ENCODE data around the gene CHST15. TPM values are rescaled to one million over a fixed set of nuclear protein-coding genes. Genes with fewer than 3 reads are reported as not detected.

Gene CHST15
- total and polyA plus RNA-seq, 2 of the 13 experiments (the other 11 are each of a cell fraction or from before 2014, with no cell fraction given), result 1.4 to 94.7 TPM

DNA sequence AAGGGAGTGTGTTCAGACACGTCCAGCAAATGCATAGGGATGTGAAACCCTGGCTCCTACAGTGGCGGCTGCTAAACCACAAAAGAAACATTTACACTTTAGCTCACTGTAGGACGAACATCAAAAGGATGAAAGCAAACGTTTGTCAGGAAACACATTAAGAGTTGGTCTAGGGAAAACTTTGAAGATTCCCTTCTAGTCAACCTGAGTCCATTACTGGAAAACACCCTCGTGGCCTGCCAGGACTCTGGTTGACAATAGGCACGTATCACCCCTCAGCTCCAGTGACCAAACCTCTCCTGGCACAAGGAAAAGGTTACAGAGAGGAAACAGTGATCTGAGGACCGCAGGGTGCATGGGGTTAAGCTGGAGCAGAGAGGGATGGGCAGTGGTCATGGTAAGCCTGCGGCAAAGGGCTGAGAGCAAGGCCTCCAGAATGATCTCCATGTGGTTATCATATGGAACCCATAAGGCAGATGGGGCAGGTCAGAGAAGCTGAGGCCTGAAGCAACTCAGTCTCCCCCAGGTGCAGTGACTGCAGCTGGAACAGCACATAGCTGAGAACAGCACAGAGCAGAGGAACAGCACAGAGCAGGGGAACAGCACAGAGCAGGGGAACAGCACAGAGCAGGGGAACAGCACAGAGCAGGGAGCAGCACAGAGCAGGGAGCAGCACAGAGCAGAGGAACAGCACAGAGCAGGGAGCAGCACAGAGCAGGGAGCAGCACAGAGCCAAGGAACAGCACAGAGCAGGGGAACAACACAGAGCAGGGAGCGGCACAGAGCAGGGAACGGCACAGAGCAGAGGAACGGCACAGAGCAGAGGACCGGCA lies 49.9 kb downstream of the CHST15 start (continued):
- TF ChIP-seq ZNF558 (CRISPR knock-in tag; IDR thresholded peaks at IDR 0.05; ENCODE audit: borderline replicate concordance), result peak; percentile 80; the same call in 1 of the 2 replicates
- TF ChIP-seq NFKBIZ (CRISPR knock-in tag; IDR thresholded peaks at IDR 0.05), result 0 out of 2 replicates have a peak, but pooled peaks have one; percentile 37
- TF ChIP-seq ZNF3 (CRISPR knock-in tag; IDR thresholded peaks at IDR 0.05), result no peak
- no peak; the same call in 1 of the 2 replicates for TF ChIP-seq NFE2L1 (CRISPR knock-in tag; IDR thresholded peaks at IDR 0.05; ENCODE audit: borderline replicate concordance)
- TF ChIP-seq ZEB1 (IDR thresholded peaks at IDR 0.05; ENCODE audit: insufficient replicate concordance, low read depth), result no peak
- peak; percentile 49; the same call in 1 of the 2 replicates for TF ChIP-seq ZNF672 (CRISPR knock-in tag; IDR thresholded peaks at IDR 0.05)
- TF ChIP-seq ZNF574 (CRISPR knock-in tag; IDR thresholded peaks at IDR 0.05), result peak; percentile 58; the same call in 1 of the 2 replicates
- TF ChIP-seq IRF2 (CRISPR knock-in tag; IDR thresholded peaks at IDR 0.05), result peak; percentile 83; the same call in 1 of the 2 replicates
- peak in 1 of 2 experiments; percentile 94; a peak in 2 of 4 replicates for TF ChIP-seq EP300 (IDR thresholded peaks at IDR 0.05; ENCODE audit: low read depth in 2 of 2, low read length in 2 of 2)
- peak; percentile 93 for TF ChIP-seq EP300 (CRISPR knock-in tag; IDR thresholded peaks at IDR 0.05; ENCODE audit: borderline replicate concordance)
- peak; percentile 68 for TF ChIP-seq BHLHE40 (IDR thresholded peaks at IDR 0.05; ENCODE audit: low read length)
- no peak for TF ChIP-seq CENPBD1 (CRISPR knock-in tag; IDR thresholded peaks at IDR 0.05; ENCODE audit: borderline replicate concordance, low read depth)
- TF ChIP-seq PCBP1 (IDR thresholded peaks at IDR 0.05; ENCODE audit: borderline replicate concordance, low read depth, low read length), result no peak
- TF ChIP-seq ZNF136 (CRISPR knock-in tag; IDR thresholded peaks at IDR 0.05; ENCODE audit: low read depth), result no peak
- TF ChIP-seq ZNF292 (CRISPR knock-in tag; IDR thresholded peaks at IDR 0.05; ENCODE audit: borderline replicate concordance, low read depth), result peak; percentile 92
- TF ChIP-seq ZNF614 (CRISPR knock-in tag; IDR thresholded peaks at IDR 0.05; ENCODE audit: borderline replicate concordance), result peak; percentile 87; the same call in 1 of the 2 replicates
- no peak for TF ChIP-seq EEA1 (CRISPR knock-in tag; IDR thresholded peaks at IDR 0.05; ENCODE audit: borderline replicate concordance)
- peak; percentile 88; the same call in 1 of the 2 replicates for TF ChIP-seq ATF7-NPFF (CRISPR knock-in tag; IDR thresholded peaks at IDR 0.05; ENCODE audit: low read depth)
- TF ChIP-seq ATF4 (CRISPR knock-in tag; IDR thresholded peaks at IDR 0.05), result no peak
- no peak; the same call in 1 of the 2 replicates for TF ChIP-seq ZNF34 (CRISPR knock-in tag; IDR thresholded peaks at IDR 0.05; ENCODE audit: borderline replicate concordance)
- TF ChIP-seq ISL2 (CRISPR knock-in tag; IDR thresholded peaks at IDR 0.05), result peak; percentile 99
- no peak for TF ChIP-seq NFATC3 (CRISPR knock-in tag; IDR thresholded peaks at IDR 0.05)
- TF ChIP-seq ISX (CRISPR knock-in tag; conservative IDR thresholded peaks at IDR 0.05), result no peak
- peak; percentile 78 for TF ChIP-seq ZNF230 (CRISPR knock-in tag; IDR thresholded peaks at IDR 0.05)
- peak; percentile 62; the same call in 1 of the 2 replicates for TF ChIP-seq GLI4 (CRISPR knock-in tag; IDR thresholded peaks at IDR 0.05; ENCODE audit: borderline replicate concordance)
- TF ChIP-seq ZSCAN25 (CRISPR knock-in tag; IDR thresholded peaks at IDR 0.05), result no peak
- no peak for TF ChIP-seq MLLT10 (CRISPR knock-in tag; IDR thresholded peaks at IDR 0.05)

Measured in HepG2 (cell line).